Activated CD8-positive, alpha-beta memory T cell treated with anti-CD3 and anti-CD28 coated beads for 1 hour (primary cell): ENCODE measurements around the gene DLG1.

Experiments used
- DNase-seq, 2 donors: peaks; one replicate each; pipeline ENCODE4 v3.0.0-alpha.2; 2020; ENCODE audit warnings: low read depth in 1 of 2; ENCODE audit errors: extremely low read depth in 1 of 2

Gene DLG1

GRCh38 chr3:197253238-197253947 is 45.0 kb downstream of the DLG1 start:
- DNase-seq: no peak

DNA sequence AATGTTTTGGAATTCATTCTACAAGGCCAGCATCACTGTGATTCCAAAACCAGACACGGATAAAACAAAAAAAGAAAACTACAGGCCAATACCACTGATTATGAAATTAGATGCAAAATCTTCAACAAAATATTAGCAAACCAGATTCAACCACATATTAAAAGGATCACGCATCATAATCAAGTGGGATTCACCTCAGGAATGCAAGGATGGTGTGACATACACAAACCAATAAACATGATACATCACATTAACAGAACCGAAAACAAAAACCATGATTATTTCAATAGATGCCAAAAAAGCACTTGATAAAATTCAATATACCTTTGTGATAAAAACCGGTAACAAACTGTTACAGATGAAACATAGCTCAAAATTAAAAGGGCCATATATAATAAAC is 48.9 kb downstream of the DLG1 start:
- DNase-seq: no peak

- DNase-seq: no peak
These were observed 50.1 kb downstream of the DLG1 start for GRCh38 chr3:197248341-197248740.

GRCh38 chr3:197244751-197245150 is 53.7 kb downstream of the DLG1 start:
- DNase-seq: no peak

DNA sequence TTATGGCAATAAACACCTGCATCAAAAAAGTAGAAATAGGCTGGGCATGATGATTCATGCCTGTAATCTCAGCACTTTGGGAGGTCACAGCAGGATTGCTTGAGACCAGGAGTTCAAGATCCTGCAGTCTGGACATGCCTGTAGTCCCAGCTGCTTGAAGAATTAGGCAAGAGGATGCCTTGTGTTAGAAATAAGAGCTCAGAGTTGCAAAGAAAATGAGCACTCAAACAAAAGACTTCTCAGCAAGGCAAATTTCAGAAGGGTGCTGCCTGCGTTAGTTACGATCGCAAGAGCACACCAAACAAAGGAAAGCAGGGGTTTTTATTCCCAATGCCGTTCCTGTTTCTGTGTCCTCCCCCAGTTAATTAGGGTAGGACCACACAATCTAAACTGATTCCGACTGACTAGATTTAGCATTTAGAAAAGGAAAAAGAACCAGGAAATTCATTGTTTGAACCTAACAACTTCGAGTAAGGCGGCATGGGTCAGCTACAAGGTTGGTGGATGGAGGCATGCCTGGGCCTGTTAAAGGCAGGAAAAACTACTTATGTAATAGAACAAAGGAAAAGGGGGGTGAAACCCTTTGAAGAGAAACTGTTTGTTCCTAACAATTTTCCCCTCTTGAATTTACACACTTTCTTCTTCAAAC is 55.5 kb downstream of the DLG1 start:
- no peak for DNase-seq

DNA sequence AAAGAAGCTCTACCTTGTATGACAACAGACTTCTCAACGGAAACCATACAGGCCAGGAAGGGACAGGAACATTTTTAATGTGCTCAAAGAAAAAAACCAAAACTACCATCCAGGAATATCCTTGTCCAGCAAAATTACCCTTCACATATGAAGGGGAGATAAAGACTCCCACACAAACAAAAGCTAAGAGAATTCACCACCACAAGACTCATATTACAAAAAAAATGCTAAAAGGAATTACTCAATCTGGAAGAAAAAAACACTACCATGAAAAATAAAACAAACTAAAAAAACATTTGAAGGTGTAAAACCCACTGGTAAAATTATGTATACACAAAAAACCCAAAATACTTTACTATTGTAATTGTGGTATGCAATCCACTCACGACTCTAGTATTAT is 57.2 kb downstream of the DLG1 start:
- DNase-seq: no peak

GRCh38 chr3:197239857-197240256 is 58.6 kb downstream of the DLG1 start:
- no peak for DNase-seq

DNA sequence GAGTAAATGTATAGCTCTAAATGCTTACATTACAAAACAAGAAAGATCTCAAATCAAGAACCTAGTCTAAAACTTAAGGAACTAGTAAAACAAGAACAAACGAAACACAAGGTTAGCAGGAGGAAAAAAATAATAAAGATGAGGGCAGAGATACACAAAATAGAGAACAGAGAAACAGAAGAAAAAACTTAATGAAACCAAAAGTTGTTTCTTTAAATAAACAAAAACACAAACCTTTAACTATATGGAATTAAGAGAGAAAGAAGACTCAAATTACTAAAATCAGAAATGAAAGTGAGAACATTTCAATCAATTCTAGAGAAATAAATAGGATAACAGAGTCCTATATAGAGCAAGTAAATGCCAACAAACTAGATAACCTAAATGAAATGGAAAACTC is 59.6 kb downstream of the DLG1 start:
- no peak for DNase-seq

DNA sequence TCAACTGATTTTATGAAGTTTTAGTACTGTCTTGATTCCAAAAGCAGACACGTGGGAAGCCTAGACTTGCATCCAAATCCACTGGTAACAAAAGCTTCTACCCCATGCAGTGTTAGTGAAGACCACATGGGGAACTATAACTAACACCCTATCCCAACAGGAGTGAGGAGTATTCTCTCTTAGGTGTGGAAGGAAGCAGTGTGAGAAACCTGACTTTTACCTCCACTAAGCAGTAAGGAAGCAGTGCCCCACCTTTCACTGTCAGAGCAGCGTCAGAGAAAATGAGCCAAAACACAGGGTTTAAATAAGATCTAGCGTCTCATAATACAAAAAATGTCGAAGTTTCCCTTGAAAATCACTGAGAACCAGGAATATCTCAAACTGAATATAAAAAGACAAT is 60.5 kb downstream of the DLG1 start:
- no peak for DNase-seq

DNA sequence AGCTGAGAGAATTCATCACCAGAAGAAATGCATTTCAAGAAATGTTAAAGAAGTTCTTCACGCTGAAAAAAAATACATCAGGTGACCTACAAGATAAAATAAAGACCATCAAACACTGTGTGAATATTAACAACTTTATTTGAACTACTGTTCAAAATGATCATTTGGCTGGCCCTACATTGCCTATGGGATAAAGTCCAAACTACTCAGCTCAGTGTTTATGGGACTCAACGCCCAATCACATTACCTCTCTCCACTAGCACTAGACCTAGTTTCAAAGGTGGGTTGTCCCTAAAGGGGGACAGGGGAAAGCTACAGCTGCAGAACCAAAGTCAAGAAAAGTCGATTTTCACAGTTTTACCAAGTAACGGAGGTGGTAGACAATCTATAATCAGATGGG is 62.0 kb downstream of the DLG1 start:
- no peak for DNase-seq

- no peak for DNase-seq
These were observed 63.2 kb downstream of the DLG1 start for GRCh38 chr3:197234947-197235914.

GRCh38 chr3:197231321-197231720 is 67.1 kb downstream of the DLG1 start:
- no peak for DNase-seq

DNA sequence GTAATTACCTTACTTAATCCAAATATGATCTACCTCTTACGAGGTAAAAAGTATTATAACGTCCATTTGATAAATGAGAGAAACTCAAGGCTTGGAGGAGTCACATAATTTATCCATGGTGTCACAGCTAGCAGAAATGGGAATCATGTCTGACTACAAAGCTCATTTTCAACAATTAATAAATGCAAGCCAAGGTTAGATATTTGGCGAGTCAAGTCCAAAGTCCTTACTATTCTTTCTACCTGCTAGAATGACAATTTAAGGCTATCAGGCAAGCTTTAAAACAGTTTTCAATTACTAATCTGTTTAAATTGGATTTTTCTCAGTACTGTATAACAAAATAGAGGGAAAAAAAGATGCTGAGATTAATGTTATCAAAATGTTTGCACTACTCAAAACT is 68.6 kb downstream of the DLG1 start:
- no peak for DNase-seq

- DNase-seq: no peak
These were observed 69.2 kb downstream of the DLG1 start for GRCh38 chr3:197229178-197229577.

GRCh38 chr3:197227780-197228574 is 70.4 kb downstream of the DLG1 start:
- no peak for DNase-seq

- no peak for DNase-seq
These were observed 72.2 kb downstream of the DLG1 start for GRCh38 chr3:197226179-197226578.

- no peak for DNase-seq
These were observed 72.8 kb downstream of the DLG1 start for GRCh38 chr3:197225579-197225978.

DNA sequence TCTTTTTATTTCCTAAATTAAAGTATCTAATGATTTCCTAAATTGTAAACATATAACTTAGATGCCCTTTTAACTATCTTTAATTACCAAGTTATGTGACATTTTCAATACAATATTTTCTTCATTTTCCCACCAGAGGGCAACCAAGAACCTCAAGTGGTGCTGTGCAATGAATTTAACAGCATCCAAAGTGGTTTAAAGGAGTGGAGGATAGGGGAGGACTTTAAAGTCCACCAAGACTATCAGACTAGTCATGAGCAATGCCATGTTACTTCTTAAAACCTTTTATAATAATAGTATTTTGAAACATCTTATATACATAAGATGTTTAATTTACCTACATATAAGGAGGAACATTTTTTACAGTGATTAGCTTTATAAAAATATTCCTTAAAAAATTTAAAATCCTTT is 74.4 kb downstream of the DLG1 start:
- no peak for DNase-seq

DNA sequence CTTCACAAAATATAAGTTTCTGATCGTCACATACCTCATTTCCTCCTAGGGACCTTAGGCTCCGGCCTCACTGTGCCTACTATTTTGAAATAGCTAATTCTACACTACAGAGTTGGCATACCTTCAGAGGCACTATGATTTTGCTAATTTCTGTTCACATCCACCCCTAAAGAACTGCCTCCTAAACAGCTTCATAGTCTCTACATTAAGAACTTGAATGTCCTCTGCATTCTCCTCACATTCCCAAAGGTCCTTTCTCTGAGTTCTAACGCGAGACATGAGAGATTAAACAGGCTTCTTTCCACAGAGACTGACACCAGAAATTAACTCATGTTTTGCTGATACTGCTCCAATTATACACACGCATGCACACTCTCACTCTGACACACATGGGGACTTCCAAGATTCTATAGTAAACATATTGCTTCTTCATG is 75.5 kb downstream of the DLG1 start:
- DNase-seq: no peak

DNA sequence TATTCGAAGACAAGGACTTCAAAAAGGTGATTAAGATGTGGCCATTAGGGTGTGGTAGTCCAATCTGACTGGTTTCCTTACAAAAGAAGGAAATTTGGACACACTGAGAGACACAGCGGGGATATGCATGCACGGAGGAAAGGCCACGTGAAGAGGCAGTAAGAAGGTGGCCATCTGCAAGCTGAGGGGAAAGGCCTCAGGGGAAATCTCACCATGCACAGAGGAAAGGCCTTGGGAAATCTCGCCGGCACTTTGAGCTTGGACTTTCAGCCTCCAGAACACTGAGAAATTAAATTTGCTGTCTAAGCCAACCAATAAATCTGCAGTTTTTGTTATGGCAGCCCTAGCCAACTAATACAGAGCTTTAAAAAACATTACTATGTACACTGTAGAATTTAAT is 78.8 kb downstream of the DLG1 start:
- no peak for DNase-seq

DNA sequence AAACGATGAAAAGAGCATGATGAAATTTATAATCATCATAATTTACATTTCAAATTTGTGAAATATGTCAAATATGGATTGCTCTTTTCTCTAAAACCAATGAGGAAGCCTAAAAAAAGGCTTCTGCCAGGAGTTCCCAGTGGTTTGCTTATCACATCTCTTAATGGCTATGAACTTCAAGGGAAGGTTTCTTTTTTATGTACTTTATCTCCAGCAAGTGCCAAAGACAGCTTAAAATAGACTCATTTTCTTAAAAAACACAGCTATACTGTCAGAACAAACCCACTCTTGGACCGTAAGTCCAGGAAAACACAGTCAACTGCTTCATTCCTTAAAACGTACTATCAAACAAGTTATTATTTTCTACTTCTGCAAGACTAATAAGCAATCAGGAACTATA is 80.2 kb downstream of the DLG1 start:
- no peak for DNase-seq
